ENCODE results near the gene NAA40. TPM values are rescaled to one million over a fixed set of nuclear protein-coding genes. Genes with fewer than 3 reads are reported as not detected.
"Not testable (repeated sequence)": the region's sequence is repeated elsewhere in the genome, so short reads cannot be mapped to it uniquely, and the experiment has no call there.

Gene NAA40
- total RNA-seq, 1 donor from 2014 or later: 14.5 TPM

DNA sequence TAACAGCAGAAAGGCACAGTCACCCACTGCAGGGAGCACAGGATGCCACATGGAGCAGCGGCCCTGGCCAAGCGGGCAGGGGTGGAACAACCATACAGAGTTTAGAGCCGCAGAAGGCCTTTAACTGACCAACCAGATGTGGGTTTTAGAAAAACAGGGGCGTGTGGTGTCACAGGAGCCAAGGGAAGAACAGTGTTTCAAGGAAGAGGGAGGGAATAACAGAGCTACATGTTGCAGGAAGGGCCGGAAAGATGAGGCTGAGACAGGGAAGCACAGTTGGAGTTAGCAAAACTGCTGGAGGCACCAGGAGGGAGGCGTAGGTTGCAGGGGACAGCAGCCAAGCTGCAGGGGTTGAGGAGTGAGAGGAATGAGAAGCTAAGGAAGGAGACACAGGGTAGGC, 7.8 kb upstream of the NAA40 start:
- intact Hi-C loops (cut with DNase I): no loop called here
- no peak for DNase-seq (ENCODE audit: low spot score)
- no peak for ATAC-seq

DNA sequence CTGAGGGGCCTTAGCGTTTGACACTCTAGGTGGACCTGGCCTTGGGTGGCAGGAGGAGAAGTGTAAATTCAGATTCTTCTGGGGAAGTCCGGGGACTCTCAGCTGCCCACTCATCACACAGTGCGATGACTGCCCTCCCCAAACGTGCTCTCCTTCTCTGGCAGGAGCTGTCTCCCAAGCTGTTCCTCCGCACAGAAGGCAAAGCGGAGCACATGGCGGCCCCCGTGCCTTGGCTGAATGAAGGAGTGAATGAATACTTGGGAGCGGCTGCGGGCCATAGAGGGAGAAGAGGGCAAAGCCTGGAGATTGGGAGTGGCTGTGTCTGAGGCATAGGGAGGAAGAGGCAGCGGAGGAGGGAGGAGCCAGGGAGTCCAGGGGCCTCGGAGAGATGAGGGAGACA, 6.9 kb upstream of the NAA40 start:
- no peak for ATAC-seq
- intact Hi-C loops (cut with DNase I): no loop called here
- DNase-seq (ENCODE audit: low spot score): no peak

DNA sequence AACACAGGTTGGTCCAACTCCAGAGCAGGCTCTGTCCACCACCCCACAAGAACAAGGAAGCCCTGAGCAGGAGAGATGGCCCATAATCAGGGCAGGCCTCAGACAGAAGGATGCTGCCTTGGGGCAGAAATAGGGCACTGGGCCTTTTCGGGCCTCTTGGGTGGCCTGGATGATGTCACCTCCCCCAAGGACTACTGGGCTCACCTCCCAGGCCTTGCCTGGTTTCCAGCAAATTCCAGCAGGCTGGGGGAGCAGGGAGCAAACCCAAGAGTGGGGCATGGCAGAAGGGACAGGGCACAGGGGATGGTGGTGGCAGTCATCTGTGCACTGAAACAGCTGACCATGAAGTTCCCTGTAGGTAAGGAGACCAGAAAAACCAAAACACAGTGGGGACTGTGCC, 5.3 kb upstream of the NAA40 start:
- intact Hi-C loops (cut with DNase I): no loop called here
- ATAC-seq: no peak
- DNase-seq (ENCODE audit: low spot score): no peak

DNA sequence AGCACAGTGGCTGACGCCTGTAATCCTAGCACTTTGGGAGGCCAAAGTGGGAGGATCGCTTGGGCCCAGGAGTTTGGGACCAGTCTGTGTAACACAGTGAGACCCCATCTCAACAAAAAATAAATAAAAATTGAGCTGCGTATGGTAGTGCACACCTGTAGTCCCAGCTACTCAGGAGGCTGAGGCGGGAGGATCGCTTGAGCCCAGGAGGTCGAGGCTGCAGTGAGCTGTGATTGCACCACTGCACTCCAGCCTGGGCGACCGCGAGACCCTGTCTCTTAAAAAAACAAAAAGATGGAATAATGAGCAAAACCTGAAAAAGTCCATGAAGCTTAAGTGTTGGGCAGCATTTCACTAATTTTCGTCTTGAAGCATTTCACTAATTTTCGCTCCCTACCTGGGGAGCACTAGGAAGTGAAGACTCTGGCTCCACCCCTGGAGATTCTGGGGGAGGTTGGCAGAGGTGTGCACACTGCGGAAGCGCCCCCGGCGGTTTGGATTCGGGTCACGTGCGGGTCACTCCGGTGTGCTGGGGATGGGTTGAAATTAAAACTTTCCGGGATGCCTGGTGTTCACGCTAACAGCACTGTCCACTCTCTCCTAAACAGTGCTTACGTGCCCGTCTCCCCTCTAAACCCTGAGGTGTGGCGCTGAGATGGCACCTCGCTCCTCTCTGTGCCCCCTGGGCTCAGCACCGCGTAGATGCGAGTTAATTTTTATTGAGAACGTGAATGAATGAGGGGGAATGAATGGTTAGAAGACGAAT, 906 bp upstream of the NAA40 start:
- no peak for ATAC-seq
- no peak for DNase-seq (ENCODE audit: low spot score)
- intact Hi-C loops (cut with DNase I): no loop called here

DNA sequence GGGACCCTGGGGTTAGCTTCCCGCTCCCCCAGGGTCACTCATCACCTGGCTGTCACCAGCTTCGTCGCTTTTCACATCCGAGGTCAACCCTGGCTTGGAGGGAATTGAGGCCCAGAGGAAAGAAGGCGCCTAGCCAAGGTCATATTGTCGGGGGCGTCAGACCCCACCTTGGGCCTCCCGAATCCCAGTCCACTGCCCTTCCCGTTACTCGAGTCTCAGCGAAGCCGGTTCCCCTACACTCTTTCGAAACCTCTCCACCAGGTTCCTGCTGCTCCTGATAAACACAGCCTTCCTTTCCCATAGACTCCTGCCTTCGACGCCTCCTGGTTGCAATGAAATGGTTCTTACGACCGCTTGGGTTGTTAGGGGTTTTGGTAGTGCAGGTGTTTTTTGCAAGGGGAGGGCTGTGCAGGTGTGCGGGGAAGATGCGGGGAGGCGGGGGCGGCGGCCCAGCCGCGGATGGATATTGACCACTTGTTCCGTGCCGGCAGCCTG, 642 bp downstream of the NAA40 start:
- intact Hi-C loops (cut with DNase I): no loop called here
- ATAC-seq: peak; percentile 8
- DNase-seq (ENCODE audit: low spot score): no peak

DNA sequence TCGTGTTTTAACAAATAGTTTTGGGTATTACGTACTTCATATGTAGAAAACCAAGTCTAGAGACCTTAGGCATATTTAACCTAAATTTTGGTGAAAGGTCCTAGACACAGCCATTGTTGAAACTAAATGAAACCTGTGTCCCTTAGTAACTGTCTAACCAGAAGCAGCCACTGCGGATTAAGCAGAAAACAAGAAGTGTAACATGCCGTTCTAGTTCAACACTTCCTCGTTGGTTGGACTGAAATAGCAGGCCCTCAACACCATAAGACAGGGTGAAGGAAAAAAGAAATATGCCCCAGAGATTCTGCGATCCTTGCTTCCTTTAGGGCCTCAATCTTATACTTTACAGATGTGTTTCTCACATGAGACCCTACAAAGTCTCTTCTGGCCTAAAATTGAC, 2.0 kb downstream of the NAA40 start:
- no peak for ATAC-seq
- intact Hi-C loops (cut with DNase I): no loop called here
- DNase-seq (ENCODE audit: low spot score): no peak

DNA sequence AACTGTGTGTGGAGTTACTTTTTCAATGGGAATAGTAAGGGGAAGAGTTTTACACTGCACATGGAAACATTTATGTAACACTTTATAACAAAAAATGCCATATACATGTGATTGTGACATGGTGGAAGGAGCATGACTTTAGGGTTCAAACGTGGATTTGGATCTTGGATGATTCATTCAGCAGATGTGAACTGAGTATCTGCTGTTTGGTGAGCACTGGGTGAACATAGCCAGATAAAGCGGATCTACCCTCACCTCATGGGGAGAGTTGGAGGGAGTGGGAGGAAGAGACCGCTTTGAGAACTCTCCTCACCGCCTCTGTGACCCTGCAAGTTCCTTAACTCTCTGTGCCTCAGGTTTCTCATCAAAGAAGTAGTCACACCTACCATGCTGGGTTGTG, 3.1 kb downstream of the NAA40 start:
- intact Hi-C loops (cut with DNase I): no loop called here
- DNase-seq (ENCODE audit: low spot score): no peak
- ATAC-seq: no peak

DNA sequence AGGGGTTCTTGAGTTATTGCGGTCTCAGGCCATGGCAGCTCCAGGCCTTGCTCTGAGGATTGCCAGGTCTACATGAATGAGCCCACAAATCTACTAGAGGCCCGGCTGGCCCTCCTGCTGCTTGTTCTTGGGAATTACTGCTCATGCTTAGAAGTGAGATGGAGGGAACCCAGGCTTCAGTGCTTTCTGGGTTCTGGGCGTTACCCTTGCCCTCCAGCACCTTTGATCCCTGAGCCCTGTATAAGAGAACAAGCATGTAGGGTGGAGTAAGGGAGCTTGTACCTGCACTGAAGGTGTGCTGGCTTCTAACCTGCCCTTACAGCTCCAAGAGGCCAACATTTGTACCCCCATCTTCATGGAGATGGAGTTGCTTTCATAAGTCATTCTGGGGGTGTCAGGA, 4.0 kb downstream of the NAA40 start:
- ATAC-seq (no peak), DNase-seq (ENCODE audit: low spot score) (no peak)
- intact Hi-C loops (cut with DNase I): no loop called here

DNA sequence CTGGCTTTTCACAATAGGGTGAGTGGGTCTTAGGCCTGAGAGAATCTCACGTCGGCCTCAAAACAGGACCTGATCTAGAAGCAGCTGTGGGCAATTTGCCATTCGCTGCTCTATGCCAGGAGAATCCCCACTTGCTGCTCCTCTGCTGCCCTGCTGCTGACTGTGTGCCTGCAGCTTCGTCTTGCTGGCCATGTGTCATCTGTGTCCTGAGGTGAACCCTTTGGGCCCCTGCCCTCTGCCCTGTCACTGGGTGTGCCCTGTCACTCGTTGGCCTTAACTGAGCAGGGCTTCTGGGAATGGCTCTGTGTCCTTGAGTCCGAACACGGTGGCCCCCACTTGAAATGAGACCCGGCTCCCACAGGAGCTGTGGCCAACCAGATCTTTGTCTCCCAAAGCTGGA, 6.2 kb downstream of the NAA40 start:
- intact Hi-C loops (cut with DNase I): no loop called here
- ATAC-seq: peak; percentile 44
- DNase-seq (ENCODE audit: low spot score): no peak

DNA sequence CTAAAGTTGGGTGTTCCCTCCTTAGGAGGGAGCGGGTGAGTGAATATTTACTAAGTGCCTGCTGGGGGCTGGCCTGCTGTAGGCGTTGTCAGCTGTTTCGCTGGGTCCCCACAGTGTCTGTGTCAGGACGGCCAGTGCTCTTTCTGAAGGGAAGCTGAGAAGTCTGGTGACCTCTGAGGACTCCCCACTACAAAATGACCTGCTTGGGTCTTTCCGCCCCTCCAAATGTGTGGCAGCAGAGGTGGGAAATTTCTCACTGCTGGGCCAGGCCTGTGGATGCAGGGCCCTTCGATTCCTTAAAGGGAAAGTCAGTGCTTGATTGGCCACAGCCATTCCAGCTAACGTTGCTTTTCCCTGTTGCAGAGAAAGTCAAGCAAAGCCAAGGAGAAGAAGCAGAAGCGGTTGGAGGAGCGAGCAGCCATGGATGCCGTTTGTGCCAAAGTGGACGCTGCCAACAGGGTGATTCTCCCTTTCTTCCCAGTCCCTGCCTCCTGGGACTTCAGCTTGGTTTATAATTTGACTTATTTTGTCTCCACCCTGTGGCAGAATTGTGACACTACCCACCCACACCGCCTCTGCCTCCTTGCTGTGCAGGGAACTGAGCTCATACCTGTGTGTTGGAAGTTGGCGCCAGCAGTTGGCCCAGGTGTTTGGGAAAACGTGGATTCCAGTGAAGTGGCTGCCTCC, 6.8 kb downstream of the NAA40 start:
- intact Hi-C loops (cut with DNase I): loop anchor here (2.0 kb wide), 1 partner anchor 109 kb away; no protein-coding TSS in a partner anchor
- ATAC-seq (peak; percentile 94), DNase-seq (ENCODE audit: low spot score) (peak; percentile 79)

DNA sequence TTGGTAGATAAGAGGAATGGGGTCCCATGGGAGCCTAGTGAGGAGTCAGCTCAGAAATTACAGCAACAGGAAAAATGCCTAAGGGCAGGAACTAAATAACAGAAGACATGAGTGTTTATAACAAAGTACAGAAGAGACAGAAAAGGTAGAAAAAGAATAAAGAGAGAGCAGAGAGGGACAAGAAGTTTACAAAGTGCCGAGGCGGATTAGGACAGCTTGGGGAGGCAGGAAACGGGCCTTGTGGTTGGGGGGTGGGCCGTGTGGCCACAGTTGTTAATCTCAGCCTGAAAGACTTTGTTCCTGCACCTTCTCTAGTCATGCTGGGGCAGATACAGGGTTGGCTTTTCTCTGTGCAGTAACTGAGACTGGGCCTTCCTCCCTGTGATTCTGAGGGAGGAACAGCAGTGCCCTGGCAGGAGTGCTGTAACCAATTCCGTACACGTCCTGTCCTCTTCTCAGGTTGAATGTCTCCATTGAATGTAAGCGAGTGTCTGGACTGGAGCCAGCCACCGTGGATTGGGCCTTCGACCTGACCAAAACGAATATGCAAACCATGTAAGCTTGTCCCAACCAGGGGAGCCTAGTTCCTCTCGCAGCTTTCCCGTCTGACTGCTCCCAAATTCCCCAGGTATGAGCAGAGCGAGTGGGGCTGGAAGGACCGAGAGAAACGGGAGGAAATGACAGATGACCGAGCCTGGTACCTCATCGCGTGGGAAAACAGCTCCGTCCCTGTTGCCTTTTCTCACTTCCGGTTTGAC, 13.2 kb downstream of the NAA40 start:
- ATAC-seq (no peak), DNase-seq (ENCODE audit: low spot score) (no peak)
- intact Hi-C loops (cut with DNase I): no loop called here

DNA sequence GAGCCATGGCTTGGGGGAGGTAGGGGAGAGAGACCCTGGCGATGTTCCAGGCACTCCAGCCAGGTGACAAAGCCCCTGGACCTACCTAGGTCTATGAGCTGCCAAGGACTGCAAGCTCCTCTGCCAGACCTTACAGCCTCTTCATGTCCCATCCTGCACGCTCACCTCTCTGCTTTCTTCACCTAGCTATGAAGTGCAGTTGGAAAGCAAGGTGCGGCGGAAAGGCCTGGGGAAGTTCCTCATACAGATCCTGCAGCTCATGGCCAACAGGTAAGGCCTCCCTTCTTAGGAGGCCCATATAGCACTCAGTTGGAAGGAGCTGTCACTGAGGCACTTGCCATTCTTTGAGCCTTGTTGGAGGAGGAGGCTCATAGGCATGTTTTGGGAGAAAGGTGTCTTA, 13.8 kb downstream of the NAA40 start:
- intact Hi-C loops (cut with DNase I): no loop called here
- no peak for ATAC-seq
- no peak for DNase-seq (ENCODE audit: low spot score)

DNA sequence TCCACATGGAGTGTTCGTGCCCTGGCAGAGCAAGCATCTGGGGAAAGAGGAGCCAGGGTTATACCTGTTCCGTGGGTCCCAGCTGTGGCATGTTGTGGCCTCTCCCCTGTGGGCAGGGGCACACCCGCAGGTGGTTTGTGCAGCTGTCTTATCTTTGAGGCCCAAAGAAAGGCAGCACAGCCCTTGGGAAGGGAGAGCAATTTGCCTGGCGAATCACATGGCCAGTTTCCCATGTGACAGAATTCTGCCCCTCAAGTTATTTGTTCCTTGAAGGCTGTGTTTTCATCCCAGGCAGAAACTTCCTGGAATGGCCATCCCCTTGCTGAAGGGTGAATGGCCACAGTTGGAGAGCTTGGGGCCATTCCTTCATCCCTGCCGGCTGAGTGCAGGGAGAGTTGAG, 19.2 kb downstream of the NAA40 start:
- intact Hi-C loops (cut with DNase I): no loop called here
- ATAC-seq (no peak), DNase-seq (ENCODE audit: low spot score) (no peak)

DNA sequence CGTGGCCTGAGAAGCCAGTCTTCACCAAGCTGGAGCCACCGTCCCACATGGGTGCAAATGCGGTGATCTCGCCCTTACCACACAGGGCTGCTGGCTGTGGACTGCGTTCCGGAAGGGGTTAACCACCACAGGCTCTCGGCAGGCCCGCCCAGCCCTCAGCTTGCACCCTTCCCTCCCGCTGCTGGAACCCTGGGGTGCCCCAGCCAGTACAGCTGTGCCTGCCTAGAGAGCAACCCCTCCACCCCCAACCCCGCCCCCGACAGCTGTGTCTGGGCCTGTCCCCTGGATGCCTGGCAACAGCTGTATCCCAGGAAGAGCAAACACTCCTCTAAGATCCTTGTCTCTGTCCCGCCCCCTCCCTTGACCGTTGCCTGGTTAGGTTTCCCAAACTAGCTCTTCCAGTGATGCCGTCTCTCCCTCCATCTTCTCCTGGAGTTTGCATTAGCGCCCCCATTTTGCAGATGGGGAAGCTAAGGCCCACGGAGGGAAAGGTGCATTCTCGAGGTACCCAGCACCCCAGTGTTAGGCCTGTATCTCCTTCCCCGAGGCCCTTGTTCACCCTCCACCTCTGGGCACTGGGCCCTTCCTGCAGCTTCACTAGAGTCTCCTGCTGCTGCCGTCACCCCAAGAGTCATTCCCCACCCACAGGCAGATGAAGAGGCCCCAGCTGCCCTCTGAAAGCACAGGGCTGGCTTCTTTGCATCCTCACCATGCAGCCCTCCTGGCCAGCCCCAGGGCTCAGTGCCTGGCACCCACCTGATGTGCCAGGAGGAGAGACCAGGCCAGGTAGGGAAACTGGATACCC, 23.0 kb downstream of the NAA40 start:
- intact Hi-C loops (cut with DNase I): no loop called here

DNA sequence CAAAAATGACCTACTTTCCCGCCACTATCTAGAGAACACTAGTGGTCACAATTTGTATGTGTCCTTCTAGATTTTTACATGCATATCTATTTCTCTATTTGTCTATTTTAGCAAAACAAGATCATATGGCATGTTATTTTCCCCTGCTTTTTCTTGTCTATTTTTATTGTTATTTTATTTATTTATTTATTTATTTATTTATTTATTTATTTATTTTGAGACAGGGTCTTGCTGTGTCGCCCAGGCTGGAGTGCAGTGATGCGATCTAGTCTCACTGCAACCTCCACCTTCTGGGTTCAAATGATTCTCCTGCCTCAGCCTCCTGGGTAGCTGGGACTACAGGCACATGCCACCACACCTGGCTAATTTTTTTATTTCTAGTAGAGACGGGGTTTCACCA, 25.1 kb downstream of the NAA40 start:
- intact Hi-C loops (cut with DNase I); ATAC-seq; DNase-seq (ENCODE audit: low spot score): not testable (repeated sequence)

More for the DNA sequence above, 23.0 kb downstream of the NAA40 start:
- ATAC-seq (peak; percentile 68), DNase-seq (ENCODE audit: low spot score) (no peak)

DNA sequence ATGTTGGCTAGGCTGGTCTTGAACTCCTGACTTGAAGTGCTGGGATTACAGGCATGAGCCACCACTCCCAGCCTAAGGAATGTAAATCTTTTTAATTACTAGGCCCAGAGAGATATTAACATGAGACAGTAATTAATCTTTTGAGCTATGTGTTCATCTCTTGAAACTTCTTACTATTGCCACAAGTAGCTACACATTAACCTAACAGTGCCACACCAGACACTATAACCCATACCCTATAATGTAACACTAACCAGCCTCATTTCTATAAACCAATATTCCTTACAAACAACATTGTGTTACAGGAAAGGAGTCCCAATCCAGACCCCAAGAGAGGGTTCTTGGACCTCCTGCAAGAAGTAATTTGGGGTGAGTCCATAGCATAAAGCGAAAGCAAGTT, 27.6 kb downstream of the NAA40 start:
- DNase-seq (ENCODE audit: low spot score) (no peak), ATAC-seq (no peak)
- intact Hi-C loops (cut with DNase I): no loop called here

DNA sequence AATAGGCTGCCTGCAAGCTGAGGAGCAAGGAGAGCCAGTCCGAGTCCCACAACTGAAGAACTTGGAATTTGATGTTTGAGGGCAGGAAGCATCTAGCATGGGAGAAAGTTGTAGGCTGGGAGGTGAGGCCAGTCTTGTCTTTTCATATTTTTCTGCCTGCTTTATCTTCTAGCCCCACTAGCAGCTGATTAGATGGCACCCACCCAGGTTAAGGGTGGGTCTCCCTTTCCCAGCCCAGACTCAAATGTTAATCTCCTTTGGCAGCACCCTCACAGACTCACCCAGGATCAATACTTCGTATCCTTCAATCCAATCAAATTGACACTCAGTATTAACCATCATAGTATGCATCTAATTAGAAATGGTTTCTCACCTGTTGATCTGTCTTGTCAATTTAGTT, 30.7 kb downstream of the NAA40 start:
- DNase-seq (ENCODE audit: low spot score) (no peak), ATAC-seq (no peak)
- intact Hi-C loops (cut with DNase I): no loop called here

DNA sequence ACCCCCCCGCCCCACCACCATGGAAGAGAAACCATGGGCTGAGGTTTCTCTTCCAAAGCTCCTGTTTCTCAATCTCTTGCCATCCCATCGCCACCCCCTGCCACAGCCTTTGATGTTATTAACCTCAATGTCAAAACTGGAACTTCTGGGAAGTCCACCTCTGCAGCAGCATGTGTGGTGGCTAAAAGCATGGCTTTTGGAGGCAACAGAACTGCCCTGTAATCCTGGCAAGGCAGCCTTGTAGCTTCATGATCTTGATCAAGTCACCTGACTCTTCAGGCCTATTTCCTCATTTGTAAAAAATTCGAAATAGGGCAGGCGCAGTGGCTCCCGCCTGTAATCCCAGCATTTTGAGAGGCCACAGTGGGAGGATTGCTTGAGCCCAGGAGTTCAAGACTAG, 32.1 kb downstream of the NAA40 start:
- ATAC-seq: no peak
- no peak for DNase-seq (ENCODE audit: low spot score)
- intact Hi-C loops (cut with DNase I): no loop called here

DNA sequence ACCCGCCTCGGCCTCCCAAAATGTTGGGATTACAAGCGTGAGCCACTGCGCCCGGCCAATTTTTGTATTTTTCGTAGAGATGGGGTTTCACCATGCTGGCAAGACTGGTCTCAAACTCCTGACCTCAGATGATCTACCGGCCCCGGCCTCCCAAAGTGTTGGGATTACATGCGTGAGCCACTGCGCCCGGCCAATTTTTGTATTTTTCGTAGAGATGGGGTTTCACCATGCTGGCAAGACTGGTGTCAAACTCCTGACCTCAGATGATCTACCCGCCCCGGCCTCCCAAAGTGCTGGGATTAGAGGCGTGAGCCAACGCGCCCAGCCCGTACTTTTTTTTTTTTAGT, 35.1 kb downstream of the NAA40 start:
- ATAC-seq; DNase-seq (ENCODE audit: low spot score); intact Hi-C loops (cut with DNase I): not testable (repeated sequence)
